AG10803 (cell line): ENCODE results near the gene GTPBP6.
"Not testable (repeated sequence)": the region's sequence is repeated elsewhere in the genome, so short reads cannot be mapped to it uniquely, and the experiment has no call there.

Source experiments
- DNase-seq: peaks from one replicate; pipeline ENCODE4 v3.0.0; 2010; ENCODE audit warnings: low read depth
- H3K4me3 ChIP-seq: 2 replicates; pipeline ENCODE4 v1.5.1; 2011; ENCODE audit warnings: mild to moderate bottlenecking, low read length, control low read depth
- TF ChIP-seq, protein P1 (sequence below): conservative IDR thresholded peaks from 2 replicates; pipeline ENCODE4 v1.5.1; 2011; ENCODE audit warnings: mild to moderate bottlenecking, low read length, control low read depth, inconsistent platforms

GTPBP6 gene

DNA sequence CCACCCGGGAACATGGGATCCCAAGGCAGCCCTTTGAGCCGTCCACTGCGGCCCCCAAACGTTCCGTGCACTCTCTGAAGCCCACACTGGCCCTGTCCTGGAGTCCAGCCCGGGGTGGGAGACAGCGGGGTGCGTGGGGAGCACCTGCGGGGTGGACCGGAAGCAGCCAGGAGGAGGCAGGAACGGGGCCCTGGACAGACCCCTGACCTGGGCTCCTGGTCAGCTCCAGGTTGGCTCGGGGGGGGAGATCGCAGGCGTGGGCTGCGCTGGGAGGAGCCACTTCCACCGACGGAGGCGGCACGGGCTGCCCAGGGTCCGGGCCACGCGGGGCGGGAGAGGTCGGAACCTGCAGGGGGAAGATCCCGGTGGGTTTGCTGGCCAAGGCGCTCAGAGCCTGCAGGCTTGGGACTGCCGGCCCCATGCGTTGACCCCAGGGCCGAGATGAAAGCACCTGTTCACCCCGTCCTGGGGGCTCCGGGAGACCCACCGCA, 43.1 kb downstream of the GTPBP6 start:
- H3K4me3 ChIP-seq = no peak overlapping the region
- DNase-seq = no peak
- TF ChIP-seq, protein P1, sequence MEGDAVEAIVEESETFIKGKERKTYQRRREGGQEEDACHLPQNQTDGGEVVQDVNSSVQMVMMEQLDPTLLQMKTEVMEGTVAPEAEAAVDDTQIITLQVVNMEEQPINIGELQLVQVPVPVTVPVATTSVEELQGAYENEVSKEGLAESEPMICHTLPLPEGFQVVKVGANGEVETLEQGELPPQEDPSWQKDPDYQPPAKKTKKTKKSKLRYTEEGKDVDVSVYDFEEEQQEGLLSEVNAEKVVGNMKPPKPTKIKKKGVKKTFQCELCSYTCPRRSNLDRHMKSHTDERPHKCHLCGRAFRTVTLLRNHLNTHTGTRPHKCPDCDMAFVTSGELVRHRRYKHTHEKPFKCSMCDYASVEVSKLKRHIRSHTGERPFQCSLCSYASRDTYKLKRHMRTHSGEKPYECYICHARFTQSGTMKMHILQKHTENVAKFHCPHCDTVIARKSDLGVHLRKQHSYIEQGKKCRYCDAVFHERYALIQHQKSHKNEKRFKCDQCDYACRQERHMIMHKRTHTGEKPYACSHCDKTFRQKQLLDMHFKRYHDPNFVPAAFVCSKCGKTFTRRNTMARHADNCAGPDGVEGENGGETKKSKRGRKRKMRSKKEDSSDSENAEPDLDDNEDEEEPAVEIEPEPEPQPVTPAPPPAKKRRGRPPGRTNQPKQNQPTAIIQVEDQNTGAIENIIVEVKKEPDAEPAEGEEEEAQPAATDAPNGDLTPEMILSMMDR = no peak

DNA sequence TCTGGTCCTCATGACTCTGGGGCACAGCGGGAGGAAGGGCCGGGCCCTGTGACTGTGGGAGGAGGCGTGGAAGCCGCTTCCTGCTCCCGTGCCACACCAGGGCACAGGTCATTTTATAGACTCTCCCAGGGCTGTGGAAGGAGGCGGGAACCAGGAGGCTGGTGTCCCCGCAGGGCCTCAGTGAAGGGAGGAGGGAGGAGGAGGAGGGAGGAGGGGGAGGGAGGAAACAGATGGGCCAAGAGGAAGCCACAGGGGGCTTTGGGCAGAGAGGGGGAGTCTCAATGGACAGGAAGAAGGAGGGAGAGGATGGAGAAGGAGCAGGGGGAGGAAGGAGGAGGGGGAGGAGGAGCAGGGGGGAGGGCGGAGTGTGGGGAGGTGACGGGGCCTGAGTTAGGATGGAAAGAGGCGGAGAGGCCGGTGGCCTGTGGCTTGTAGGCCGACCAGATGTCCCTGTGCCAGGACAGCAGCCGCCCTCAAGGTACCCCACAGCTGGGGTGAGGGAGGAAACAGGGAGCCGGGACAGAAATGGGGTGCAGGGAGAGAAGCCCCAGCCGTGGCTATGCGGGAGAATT, 43.6 kb downstream of the GTPBP6 start:
- DNase-seq = no peak
- no peak overlapping the region for H3K4me3 ChIP-seq
- TF ChIP-seq, protein P1 = no peak

DNA sequence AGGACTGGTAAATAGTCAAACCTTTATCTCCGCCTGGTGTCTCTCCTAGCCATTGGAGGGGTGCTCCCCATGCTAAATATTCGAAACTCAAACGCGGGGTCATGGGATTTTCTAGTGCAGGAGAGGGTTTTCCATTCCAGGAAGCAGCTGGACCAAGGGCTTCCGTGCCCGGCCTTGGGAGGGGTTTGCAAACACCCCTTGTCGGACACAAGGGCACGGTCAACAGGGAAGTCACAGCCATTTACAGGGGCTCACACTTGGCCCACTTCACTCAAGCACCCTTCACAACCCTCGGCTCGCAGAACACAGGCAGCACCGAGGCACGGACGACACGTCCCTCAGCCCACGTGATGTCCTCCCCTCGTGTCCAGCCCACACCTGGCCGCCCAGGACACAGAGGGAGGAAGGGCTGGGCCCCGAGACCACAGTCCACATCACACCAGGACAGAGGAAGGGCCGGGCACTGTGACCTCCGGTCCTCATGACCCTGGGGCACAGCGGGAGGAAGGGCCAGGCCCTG, 47.7 kb downstream of the GTPBP6 start:
- no peak overlapping the region for H3K4me3 ChIP-seq
- TF ChIP-seq, protein P1 = no peak
- no peak for DNase-seq

DNA sequence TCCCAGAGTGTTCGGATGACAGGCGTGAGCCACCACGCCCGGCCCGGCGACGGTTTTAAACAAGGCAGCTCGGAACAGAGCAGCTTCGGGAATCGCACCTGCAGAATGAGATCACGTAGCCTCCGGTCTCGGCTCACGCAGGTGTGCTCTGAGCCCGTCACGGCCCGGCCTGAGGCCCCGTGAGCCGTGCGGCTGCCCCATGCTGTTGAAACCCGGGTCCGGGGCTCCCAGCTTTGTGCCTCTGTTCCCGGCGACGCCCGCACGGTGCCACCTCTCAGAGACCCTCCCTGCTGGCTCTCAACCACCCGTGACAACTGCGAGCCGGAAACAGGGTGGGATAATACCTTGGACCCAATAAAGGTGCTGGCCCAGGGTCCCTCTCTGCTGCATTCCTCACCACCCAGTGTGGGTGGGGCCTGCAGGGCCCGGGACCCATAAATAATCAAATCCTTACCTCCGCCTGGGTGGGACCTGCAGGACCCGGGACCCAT, 50.8 kb downstream of the GTPBP6 start:
- TF ChIP-seq, protein P1 = no peak
- no peak for DNase-seq
- no peak overlapping the region for H3K4me3 ChIP-seq

DNA sequence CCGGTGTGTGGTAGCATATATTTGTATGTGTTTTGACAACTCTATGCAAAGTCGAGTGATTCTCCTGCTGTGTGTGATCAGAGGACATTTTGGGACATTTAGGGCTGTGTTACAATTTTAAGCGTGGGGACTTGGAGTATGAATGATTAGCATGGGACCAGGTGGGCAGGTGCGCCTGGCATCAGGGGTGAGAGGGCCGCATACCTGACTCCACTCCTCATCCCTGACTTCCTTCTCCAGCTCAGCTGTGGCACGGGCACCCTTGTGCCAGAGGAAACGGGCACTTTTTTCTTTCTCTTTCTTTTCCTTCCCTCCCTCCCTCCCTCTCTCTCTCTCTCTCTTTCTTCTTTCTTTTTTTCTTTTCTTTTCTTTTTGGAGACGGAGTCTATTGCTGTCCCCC, 53.1 kb downstream of the GTPBP6 start:
- TF ChIP-seq, protein P1 = no peak
- no peak for DNase-seq
- H3K4me3 ChIP-seq = no peak overlapping the region

DNA sequence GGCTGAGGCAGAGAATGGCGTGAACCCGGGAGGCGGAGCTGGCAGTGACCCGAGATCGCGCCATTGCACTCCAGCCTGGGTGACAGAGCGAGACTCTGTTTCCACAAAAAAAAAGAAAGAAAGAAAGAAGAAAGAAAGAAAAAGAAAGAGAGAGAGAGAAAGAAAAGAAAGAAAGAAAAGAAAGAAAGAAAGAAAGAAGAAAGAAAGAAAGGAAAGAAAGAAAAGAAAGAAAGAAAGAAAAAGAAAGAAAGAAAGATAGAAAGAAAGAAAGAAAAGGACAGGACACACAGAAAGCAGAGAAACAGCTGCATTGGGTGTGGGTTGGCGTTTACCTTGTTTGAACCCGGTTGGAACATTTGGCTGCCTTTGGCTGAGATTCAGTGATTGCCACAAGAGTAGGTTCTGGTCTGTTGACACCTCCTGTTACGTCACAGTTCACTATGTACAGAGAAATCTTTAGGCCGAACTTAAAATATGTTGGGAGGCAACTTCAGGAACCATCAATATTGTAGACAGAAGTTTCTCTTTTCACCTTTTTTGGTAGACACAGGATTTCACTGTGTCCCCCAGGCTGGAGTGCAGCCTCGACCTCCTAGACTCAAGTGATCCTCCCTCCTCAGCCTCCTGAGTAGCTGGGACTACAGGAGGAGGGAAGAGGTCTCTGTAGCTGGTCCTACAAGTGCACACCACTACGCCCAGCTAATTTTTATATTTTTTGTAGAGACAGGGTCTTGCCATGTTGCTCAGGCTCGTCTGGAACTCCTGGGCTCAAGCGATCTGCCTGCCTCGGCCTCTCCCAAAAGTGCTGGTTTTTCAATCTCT, 53.8 kb downstream of the GTPBP6 start:
- DNase-seq = peak; percentile 52
- TF ChIP-seq, protein P1 = no peak
- no peak overlapping the region for H3K4me3 ChIP-seq

DNA sequence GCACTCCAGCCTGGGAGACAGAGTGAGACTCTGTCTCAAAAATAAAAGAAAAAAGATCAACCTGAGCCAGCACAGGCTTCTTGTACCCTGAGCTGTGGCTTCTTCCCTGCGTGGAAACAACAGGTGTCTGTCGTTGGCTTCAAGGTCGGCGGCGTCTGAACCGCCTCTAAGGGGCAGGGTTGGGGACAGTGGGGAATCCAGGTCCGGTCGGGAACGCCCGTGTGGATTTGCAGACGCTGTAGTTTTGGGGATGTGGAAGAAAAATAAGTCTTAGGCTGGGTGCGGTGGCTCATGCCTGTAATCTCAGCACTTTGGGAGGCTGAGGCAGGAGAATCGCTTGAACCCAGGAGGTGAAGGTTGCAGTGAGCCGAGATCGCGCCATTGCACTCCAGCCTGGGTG, 54.6 kb downstream of the GTPBP6 start:
- not testable (repeated sequence) for DNase-seq

More for the DNA sequence above, 54.6 kb downstream of the GTPBP6 start:
- not testable (repeated sequence) for H3K4me3 ChIP-seq
